GM19240 (cell line): Measurements from ENCODE around the gene TSPAN11.

ENCODE experiments used
- DNase-seq: peaks from one replicate; pipeline ENCODE4 v3.0.0; 2011; ENCODE audit warnings: low spot score; ENCODE audit not compliant: insufficient read length

TSPAN11 gene

DNA sequence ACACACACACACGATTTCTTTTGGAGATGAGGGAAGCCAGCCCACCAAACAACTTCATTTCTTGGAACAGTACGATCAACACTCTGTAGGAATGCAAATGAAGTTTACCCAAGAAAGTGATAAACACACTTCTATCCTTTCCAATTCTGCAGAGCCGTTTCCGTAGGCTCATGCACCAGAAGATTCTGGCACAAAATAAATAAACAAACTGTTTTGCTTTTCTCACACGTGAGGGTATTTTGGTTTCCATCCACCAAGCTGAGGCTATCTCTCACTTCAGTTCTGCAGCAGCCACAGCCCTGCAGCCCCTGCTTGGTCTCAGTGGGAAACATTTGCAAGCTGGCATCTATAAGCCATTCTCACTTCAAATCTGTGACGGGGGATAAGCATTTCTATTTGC lies 15.3 kb upstream of the TSPAN11 start:
- no peak for DNase-seq

DNA sequence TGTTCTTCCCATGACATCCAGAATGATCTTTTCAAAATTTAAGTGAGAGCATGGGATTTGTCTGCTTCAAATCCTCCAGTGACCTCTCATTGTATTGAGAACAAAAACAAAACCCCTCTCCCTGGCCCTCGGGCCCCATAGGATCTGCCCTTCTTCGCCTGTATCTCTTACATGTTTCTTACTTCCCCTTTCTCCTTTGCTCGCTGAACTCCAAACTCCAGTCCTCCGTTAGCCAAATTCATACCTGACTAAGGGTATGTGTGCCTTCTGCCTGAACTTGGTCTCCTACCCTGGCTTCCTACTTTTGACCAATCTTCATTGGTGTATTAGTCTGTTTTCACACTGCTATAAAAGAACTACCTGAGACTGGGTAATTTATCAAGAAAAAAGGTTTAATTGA lies 13.2 kb upstream of the TSPAN11 start:
- DNase-seq: no peak

DNA sequence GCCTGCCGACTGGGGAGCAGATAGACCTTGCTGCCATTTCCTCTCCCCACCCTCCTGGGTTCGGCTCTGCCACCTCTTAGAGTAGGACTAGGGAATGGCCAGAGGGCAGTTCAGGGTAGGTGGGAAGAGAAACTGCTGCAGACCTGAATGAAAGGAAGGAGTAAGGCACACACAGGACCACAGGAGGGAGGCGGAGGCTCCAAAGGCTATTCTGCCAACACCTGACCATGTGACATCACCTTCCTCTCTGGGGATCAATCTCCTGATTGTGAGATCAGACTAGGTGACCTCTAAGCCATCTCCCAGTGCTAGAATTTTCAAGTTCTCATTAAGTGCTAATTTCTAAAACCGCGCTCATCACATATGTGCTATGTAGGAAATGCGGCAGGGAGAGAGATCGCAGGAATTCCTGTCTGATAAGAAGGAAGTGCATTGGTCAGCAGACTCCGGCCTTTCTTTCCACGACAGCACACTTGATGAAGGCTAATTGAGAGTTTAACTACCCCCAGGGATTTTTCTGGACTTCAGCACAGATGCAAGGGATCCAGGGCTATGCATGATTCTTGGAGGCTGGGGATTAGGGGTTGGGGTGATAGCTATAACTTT lies 11.5 kb upstream of the TSPAN11 start:
- no peak for DNase-seq

DNA sequence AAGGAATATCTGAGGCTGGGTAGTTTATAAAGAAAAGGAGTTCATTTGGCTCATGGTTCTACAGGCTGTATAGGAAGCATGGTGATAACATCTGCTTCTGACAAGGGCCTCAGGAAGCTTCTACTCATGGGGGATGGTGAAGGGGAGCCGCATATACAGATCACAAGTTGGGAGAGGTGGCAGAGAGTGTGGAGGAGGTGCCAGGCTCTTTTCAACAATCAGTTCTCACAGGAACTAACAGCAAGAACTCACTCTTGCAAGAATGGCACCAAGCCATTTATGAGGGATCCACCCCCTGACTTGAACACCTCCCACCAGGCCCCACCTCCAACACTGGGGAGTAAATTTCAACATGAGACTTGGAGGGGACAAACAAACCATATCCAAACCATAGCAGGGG lies 3.5 kb upstream of the TSPAN11 start:
- DNase-seq: no peak

DNA sequence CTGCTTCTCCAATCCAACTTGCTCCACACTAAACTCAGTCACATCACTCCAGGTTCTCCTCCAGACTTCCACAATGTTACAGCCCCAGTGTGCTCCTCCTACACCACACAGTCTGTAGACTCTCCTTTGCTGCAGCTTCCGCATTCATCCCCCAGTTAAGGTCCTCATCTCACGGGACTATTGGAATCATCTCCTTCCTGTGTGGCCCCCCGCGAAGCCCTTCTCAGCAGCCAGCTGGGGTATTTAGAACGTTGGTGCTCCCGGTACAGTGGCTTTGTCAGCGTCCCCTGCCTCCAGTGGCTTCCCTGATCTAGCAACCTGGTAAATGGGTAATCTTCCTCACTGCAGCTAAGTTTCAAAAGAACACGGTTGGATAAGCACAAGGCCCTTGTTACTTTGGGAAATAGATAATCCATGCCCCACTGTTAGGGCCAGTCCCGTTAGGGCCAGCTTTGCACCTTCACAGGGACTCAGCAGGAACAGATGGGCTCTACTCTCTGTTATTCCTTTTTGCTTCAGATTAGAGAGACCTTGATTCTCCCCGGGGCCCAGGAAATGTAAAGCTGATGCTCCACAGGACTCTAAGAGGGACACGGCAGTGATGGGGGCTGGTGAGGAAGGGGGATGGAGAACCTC lies 823 bp upstream of the TSPAN11 start:
- DNase-seq: no peak

DNA sequence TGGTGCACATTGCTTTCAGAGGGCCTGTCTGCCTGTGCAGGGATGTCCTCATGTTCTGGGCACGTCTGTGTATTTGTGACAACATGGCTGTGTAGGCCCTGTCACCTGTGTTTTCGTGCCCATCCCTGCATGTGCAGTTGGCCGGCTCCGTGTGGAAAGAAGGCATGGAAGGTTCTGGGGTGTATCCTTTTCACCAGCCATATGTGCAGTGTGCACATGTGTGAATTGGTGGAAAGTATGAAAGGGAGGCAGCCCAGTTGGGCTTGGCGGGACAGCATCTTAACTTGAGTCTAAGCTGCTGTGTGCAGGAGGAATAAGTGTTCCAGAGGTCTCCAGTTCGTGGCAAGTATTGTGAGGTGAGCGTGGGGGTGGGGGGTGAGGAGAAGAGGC lies 669 bp downstream of the TSPAN11 start:
- DNase-seq: no peak

DNA sequence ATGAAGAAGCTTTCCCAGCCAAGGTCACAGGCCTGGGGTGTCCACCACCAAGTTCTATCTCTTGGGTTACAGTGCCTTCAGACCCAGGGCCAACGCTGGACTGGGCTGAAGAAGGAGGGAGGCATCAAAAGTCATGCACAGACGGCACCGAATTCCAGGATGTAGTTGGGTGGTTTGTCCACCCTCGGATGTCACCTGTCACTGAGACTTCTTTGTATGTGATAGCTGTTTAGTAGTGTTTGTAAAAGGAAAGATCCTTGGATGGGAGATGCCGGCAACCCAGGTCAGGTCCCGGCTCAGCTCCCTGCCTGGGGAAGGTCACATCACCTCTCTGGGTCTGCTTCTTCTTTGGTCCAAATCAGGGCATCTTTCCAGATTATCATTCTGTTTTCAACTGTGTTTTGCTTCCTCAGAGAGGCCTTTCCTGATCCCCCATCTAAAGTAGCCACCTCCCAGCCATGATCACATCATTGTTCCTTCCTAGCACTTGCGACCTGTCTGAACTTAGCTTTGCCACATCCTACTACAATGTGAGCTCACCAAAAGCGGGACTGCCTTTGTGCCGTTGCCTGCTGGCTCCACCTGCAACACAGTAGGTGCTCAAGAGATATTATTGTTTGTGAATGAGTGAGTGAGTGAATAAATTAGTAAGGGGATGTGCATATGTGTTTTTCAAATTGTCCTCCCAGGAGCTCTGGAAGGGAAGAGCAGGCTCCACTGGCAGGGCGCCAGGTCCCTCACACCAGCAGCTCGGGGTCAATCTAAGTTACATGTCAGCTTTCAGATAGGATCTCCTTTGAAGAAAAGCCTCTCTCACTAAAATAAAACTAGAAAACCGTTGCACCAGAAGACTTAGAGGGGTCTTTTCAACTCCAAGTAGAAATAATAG lies 2.1 kb downstream of the TSPAN11 start:
- DNase-seq: no peak

DNA sequence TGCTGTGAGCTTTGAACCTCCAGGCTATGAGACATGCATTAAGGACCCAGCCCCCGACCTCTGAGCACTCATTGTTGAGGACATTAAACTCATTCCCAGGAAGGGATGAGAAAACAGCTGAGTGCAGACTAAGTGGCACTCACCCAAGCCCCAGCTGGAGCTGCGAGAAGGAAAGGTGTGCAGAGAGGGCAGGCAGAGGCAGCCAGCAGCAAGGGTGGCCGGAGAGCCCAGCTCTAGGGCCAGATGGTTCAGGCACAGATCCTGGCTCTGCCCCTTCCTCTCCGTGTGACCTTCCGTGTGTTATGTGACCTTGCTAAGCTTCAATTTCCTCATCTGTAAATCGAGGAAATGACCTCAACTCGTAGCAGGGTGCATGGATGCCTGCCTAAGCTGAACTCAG lies 3.7 kb downstream of the TSPAN11 start:
- no peak for DNase-seq

DNA sequence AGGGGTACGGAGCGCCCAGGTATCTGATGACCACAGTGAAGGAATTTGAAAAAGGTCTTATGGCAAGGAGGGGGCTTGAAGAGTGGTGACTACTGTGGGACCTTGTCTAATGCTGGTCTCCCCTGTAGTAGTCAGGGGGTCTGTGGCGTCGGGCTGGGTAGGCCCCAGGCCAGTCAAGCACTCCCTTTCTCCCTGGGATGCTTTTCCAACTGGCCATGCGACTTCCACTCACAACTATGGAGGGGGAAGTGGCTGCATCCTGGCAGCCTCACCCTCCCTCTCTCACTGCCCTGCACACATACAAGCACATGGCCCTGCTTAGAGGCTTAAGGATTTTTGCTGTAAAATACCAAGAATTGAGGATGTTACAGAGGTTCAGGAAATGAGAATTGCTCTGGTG lies 4.1 kb downstream of the TSPAN11 start:
- DNase-seq: no peak

DNA sequence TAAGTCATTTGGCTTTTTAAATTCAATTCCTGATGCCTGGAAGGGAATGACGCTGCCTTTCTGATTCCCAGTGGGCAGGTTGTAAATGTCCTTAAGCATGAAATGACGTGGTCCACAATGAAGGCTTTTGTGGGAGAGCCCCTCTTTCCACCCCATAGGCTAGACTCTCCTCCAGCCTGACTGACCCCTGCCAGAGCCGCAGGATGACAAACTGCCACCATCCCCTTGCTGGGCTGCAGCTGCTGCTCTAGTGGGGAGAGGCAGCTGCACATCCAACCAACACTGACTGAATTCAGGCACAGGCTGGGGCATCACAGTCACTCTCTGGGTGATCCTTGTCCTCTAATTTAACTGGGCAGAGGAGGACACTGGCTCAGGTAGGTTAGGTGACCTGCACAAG lies 6.3 kb downstream of the TSPAN11 start:
- DNase-seq: no peak

DNA sequence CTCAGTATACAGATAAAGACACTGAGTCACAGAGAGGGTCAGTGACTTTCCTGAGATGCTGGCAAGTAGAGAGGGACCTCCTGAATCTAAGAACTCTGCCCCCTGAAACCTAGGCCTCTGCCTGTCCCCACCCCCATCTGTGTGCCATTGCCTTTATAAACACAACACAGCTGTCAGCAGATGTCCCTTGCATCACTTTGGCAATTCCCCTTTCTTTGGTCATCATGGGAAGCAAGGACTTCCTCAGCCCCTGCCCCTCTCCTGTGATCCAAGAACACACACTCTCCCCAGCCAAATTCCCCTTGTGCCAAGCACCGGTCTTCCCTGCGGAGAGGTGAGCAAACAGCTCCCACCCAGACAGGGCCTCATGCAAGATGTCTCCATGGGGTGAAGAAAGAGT lies 8.3 kb downstream of the TSPAN11 start:
- no peak for DNase-seq

DNA sequence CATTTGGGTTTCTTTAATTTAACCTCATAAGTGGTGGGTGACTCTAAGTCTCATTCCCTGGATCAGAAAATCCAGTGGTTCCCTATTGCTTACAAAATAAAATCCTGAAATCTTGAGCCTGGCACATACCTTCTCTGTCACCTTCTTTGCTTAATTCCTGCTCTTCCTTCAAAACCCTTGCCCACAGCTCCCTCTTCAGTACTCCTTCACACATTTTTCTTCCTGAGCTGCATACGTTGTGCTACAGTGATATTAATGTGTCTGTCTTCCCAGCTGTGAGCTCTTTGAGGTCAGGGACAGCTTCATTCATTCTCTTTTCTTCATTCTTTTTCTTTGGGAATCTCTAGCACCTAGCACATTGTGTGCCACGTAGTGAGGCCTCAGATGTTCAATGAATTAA lies 9.5 kb downstream of the TSPAN11 start:
- no peak for DNase-seq

DNA sequence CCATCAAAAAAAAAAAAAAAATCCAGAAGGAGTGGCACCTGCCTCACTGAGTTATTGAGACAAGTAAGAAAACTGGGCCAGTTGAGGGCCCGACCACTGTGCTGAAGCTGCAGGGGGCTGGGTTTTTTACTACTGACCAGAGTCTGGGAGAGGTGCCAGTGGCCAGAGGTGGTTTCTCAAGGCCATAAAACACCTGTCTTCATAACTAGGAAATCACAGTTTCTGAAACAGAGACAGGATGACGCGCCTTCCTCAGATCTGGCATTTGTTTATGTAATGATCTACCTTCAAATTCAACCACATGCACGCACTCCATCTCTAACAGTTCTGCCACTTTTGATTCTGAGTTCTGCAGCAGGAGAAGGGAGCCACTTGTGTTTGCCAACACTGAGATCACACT lies 12.7 kb downstream of the TSPAN11 start:
- DNase-seq: no peak

DNA sequence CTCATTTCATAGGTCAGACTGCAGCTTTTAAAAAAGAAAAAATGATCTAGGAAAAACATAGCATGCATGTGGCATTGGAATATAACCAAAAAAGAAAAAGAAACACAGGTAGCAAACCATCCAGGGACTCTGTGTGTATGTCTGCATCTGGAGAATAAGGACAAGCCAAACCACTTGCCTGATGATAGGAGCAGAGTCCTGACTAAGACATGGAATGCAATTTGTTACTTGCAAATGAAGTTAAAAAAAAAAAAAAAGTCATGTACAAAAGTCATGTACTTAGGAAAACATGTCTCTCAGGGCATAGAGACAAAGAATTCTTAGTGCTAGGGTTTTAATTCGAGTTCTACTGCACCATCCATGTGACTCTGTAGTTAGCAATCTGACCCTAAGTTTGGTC lies 15.9 kb downstream of the TSPAN11 start:
- DNase-seq: no peak

DNA sequence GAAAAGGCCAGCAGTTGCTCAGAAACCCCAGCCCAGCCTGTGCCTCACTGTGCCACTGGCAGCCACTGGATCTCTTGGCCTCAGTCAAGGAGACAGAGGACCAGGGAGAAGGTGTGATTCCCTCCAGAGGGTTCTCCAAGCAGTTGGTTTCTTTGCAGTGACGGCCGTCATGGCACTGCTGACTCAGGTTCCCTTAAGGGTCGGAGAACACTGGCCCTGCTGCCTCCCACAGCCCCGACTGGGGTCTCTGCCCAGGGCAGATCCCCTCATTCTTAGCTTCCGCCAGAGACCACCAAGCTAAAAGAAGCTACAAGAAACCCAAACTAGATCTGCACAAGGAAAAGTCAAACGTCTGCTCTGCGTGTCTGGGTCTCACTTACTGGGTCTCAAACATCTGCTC lies 16.4 kb downstream of the TSPAN11 start:
- no peak for DNase-seq

DNA sequence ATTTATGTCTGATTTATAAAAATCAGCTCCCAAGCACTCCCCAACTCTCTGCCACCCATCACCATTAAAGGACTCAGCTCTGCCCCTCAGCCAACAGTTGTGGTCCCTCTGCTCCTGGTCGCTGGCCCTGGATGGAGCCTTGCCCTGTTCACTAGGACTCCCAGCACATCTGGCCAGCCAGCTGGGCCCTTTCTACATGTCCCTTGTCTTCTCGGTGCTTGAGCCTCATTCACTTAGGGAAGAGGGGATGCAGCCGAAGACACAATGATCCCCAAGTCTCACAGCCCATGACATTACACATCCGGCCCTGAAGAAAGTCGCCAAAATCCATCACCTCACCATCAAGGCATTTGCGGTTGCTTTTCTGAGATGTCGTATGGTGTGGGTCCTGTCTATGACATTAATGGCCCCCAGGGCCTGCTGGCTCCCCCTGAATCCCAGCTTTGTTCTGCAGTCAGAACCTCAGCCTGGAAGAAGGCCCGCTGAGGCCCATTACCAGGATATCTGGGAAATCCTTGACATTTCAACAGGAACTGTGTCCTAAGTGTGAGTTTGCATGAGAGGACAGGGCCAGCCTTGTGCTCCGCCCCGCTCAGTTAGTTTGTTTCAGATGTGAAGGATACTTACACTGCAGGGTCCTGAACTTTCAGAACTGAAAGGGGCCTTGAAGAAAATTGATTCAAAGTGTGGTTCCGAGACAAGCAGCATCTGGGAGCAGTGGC lies 19.1 kb downstream of the TSPAN11 start:
- no peak for DNase-seq

DNA sequence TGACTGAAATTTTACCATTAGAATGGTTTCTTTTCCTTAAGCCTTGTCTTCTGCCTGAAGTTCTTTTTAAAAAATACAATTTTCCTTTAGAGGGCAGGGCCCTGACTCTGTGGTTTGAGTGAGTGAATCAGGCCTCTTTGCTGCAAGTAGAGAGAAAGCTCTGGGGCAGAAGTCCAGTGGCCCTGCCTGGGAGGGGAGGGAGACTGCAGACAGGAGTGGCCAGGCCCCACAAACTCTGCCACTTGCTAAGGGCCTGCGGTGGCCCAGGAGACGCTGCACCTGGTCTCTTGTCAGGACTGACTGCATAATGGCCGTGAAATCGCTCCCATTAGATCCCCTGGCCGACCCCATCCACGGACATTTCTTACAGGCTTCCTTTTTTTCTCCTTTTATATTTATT lies 25.5 kb downstream of the TSPAN11 start:
- no peak for DNase-seq

DNA sequence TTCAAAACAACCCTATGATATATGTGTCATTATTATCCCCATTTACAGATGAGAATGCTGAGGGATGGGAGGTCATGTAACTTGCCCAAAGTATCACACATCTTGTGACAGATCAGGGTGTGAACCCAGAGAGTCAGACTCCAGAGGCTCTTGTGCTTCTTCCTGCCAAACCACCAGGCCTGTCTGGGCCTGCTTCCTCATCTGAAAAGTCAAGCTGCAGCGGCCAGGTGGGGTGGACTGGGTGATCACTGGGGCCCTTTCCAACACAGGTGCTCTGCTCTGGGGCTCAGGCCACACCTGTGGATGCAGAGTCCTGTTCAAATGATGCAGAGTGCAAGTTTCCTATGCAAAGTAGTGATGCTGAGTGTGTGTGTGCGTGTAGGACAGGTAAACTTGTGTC lies 26.7 kb downstream of the TSPAN11 start:
- no peak for DNase-seq

DNA sequence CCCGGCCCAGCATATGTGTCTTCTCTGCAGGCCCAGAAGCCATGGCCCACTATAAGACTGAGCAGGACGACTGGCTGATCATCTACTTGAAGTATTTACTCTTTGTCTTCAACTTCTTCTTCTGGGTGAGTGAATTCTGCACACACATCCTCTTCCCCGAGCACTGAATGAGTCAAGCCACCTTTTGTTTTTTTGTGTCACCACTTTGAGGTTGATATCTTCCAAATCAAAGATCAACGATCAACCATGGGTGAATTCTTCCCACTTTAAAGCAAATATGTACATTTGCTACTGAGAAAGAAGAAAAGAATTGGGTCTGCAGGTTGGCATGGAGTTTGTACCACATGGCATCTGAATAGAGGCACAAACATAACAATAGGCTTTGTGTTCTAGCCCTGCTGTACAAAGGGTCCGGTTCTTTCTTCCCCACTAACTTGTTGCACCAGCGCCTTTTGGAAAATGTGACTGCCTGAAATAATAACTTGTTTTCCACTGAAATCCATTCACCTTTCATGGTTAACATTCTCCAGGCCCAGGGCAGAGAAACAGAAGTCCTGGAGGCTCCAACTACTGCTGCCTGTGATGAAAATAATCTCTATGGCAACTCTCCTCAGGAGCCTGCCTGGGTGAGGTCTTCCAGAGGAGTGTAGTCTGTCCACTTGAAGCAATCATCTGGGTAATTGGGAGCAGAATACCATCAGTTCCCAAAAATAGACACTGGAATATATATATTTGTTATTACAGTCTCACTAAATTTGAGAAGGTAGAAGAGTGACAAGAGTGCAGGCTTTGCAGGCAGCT lies 27.6 kb downstream of the TSPAN11 start:
- DNase-seq: no peak

DNA sequence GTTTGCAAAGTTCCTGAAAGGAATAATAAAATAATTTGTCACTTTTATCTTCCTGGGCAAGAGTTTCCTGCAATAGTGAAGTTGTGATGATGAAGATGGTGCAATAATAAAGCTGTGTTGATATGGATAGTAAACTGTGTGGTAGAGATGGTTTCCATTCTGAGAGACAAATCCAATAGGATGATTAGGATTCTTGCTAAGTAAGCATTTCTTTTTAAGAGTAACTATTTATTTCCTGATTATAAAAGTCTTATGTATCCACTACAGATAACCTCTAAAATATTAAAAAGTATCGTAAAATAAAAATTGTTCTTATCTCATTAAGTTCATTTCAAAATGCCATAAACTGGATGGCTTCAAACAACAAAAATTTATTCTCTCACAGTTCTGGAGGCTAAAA lies 28.7 kb downstream of the TSPAN11 start:
- no peak for DNase-seq

DNA sequence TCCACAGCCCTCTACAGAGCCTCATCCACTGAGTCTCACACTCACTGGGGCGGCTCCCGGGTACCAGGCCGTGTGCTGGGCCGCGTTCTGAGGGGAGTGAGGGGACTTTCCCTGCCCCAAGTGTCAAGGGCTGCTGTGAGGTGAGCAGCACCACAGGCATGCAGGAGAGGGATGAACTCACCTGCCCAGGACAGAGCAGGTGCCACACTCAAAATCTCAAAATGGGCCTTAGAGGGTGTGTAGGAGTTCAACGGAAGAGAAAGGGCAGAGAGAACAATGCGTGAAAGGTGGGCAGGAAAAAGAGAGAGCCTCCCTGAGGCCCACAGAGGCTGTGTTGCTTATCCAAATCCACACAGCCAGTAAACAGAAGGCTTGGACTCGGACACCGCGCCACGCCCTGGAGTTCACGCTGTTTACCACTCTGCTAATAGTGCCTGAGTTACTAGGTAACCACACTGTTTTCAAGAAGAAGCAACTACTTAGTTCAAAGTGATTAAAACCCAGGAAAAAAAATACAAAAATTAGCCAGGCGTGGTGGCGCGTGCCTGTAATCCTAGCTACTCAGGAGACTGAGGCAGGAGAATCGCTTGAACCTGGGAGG lies 32.7 kb downstream of the TSPAN11 start:
- DNase-seq: no peak
